GM18909 (cell line): ENCODE data around the gene GOLGA5.
"Not testable (repeated sequence)": the region's sequence is repeated elsewhere in the genome, so short reads cannot be mapped to it uniquely, and the experiment has no call there.

Source experiments
- ATAC-seq: cut with Tn5 transposase; IDR thresholded peaks from one replicate; pipeline ENCODE4 v1.9.1; 2021; ENCODE audit warnings: mild to moderate bottlenecking; ENCODE audit not compliant: unreplicated experiment, poor library complexity

GOLGA5 gene

DNA sequence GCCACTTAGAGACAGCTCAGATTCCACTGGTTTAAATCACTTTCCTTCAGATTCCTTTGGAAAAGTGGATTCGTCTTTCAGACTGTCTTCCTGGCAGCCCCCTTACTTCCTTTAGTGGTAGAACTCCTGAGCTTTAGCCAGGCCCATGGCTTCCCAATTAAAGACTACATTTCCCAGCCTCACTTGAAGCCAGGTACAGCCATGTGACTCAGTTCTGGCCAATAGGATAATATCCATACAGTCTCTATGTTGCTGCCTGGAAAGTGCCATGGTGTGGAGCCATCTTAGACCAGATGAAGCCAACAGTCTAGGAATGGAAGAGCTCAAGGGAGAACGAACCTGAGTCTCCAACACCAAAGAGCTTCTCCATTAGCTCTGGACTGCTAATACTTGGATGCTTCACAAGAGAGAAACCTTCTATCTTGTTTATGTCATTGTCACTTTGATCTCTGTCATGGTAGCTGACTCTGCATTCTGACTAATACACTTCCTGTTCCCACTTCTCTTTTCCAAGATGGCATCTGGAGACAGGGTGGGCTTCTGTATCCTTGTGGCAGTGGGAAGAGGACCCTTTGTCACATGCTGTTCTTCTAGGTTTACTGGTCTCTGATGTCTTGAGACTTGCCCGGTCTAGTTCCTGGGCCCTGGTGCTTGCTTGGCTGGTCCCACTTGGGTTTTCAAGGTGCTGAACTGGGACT, 15.1 kb upstream of the GOLGA5 start:
- ATAC-seq: not testable (repeated sequence)

GRCh38 chr14:92780444-92781232, 13.5 kb upstream of the GOLGA5 start:
- no peak for ATAC-seq

DNA sequence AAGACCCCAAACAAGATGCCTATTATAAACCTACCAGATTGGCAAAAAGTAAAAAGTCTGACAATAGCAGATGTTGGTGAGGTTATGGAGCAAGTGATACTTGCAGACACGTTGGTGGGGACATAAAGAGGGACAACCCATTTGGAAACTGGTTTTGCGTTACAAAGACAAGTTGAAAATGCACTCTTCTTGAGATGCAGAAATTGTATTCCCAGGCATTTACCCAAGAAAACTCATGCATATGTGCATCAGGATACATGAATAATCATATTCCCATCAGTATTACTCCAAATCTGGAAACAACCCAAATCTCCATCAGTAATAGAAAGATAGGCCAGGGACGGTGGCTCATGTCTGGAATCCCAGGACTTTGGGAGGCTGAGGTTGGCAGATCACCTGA, 12.8 kb upstream of the GOLGA5 start:
- ATAC-seq: no peak

DNA sequence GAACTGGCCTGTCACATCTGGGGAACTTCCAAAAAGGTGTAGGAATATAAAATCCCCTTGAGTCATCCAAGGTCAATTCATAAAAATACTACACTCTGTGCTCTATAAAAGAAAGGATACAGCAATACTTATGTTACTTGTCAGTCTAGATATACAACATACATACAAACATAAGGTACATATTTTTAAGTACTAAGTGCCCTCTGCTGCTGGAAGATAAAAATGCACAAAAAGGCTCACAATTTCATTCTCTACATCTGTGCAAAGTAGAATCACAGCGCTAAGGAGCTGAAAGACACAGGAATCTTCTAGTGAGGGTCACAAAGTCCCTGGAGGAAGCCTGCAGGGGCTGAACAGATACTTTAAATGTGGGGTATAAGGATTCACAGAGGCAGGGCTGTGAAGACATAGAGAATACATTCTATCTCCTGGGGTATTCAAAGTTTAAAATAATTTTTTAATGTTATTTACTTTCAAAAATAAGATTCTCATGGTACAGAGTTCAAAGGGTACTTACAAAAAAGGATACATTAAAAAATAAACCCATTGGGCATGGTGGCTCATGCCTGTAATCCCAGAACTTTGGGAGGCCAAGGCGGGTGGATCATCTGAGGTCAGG, 10.2 kb upstream of the GOLGA5 start:
- peak; percentile 62 for ATAC-seq

GRCh38 chr14:92785667-92786426, 8.3 kb upstream of the GOLGA5 start:
- no peak for ATAC-seq

- no peak for ATAC-seq
These were observed 7.7 kb upstream of the GOLGA5 start for GRCh38 chr14:92786427-92786756.

GRCh38 chr14:92787554-92787953, 6.6 kb upstream of the GOLGA5 start:
- ATAC-seq: no peak

DNA sequence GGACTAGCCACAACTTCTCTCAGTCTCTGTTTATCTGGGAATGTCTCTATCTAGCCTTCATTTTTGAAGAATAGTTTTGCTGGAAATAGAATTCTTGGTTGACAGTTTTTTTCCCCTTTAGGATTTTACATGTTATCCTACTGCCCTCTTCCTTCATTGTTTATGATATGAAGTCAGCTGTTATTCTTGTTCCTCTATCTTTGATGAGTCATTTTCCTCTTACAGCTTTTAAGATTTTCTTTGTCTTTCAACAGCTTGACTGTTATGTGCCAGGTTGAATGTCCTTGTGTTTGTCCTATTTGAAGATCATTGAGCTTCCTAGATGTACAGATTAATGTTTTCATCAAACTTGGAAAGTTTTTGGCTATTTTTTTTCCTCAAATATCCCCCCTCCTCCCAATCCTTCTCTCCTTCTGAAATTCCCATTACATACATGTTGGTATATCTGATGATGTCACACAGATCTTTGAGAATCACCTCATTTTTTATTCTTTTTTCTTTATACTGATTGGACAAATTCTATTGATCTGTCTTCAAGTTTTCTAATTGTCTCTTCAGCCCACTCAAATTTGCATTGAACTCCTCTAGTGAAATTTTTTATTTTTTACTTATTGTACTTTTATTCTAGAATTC, 4.5 kb upstream of the GOLGA5 start:
- no peak for ATAC-seq

GRCh38 chr14:92792885-92793284, 1.2 kb upstream of the GOLGA5 start:
- no peak for ATAC-seq

DNA sequence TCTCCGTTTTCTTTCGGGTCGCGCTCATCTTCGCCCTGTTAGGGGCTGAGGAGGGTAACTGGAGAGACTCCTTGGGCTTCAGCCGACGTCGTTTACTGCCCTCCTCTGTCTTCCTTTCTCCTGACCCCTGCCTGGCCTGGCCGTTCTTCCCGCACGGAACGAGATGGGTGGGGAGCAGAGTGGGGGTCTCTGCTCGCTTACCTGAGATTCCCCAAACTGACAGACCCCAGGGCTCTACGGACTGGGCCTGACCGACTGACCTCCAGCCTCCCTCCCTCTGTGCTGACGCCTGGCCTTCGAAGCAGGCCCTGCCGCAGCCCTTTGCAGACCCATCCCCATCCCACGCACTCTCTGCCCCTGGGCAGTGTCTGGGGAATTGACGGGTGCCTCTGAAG, 439 bp downstream of the GOLGA5 start:
- no peak for ATAC-seq

- no peak for ATAC-seq
These were observed 856 bp downstream of the GOLGA5 start for GRCh38 chr14:92794961-92795360.

DNA sequence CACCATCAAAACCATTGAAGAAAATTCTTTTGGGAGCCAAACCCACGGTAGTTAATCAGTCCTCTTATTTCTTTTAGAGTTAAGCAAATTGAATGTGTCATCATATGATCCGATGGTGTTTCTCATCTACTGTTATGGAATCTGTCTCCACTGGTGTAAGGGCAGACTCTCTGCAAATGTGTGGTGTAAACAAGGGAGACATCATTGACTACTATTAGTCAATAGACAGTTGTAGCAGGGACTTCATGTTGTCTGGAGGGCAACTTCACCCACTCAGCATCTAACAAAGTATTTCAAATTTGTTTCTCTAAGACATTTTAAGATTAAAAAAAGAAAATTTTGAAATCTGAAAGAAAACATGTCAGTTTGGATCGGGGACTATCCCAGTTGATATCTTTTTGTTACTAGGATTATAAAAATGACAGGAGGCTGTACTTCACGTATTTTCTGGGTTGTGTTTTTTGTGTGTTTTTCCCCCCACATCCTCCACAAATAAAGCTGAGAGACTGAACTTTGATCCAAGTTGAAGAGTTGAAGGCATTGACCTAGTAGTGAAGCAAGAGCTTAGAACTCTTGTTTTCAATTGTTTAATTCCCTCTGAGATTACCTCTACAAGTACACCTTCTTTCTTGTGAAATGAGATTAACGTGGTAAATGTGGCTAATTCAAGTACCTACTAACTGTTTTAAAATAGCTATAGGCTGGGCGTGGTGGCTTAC, 4.0 kb downstream of the GOLGA5 start:
- no peak for ATAC-seq

GRCh38 chr14:92798811-92799210, 4.7 kb downstream of the GOLGA5 start:
- ATAC-seq: no peak

DNA sequence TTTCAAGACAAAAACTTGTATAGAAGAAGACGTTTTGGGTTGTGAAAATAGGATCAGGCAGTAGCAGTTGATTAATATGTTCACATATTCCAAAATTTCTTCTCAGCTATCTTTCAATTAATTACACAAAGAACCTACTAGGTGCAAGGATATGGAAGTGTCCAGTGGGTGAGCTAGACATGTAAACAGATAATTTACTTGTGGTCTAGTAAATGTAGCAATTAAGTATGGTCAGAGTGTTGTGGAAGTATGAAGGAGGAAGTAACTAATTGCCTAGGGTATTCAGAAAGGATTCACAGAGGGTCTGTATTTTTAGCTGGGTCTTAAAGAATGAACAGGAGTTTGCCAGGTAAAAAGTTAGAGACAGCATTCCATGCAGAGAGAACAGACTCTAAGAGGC, 5.9 kb downstream of the GOLGA5 start:
- ATAC-seq: no peak

DNA sequence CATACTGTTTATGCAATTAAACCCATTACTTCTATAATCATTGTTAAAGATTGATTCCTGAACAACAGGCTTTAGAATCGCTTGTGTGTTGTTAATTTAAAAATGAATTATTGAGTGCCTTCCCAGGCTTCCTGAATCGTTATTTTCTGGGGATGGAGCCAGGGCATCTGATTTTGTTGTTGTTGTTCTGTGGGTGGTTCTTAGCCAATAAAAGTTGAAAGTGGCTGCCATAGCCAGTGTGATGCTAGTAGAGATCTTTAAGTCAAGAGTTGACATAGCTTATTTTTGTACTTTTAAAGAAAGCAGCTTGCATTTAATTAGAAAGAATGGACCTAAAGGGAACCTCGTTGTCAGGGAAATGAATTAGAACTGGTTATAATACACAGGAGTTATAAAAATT, 6.4 kb downstream of the GOLGA5 start:
- ATAC-seq: no peak

DNA sequence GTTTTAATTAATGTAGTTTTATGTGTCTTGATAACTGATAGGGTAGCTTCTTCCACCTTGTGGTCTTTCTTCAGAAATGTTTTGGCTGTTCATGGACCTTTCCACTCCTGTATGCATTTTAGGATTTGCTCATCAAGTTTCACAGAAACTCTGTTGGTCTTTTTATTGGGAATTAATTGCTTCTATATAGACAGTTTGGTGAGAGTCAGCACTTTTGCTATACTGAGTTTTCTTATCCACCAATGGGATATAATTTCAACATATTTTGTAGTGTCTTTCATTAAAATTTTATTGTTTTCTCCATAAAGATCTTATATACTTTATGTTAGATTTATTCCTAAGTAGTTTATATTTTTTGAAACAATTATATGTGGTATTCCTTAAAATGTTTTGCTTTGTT, 7.8 kb downstream of the GOLGA5 start:
- no peak for ATAC-seq

GRCh38 chr14:92802678-92803077, 8.6 kb downstream of the GOLGA5 start:
- ATAC-seq: no peak

DNA sequence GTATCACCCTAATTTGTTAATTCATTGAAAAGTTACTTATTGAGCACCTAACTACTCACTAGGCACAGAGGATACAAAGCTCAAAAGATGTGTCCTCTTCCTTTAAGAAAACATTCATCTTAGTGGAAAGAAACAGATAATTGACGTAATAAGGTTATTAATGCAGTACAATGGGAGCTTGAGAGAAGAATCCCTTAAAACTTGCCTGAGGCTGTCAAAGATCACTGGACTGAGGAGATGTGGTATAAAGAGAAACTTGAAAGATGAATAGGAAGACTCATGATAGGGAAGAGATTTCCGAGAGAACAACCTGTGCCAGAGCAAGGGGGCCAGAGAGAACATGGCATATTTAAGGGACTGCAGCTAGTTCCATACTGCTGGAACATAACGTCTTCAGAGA, 19.1 kb downstream of the GOLGA5 start:
- no peak for ATAC-seq

DNA sequence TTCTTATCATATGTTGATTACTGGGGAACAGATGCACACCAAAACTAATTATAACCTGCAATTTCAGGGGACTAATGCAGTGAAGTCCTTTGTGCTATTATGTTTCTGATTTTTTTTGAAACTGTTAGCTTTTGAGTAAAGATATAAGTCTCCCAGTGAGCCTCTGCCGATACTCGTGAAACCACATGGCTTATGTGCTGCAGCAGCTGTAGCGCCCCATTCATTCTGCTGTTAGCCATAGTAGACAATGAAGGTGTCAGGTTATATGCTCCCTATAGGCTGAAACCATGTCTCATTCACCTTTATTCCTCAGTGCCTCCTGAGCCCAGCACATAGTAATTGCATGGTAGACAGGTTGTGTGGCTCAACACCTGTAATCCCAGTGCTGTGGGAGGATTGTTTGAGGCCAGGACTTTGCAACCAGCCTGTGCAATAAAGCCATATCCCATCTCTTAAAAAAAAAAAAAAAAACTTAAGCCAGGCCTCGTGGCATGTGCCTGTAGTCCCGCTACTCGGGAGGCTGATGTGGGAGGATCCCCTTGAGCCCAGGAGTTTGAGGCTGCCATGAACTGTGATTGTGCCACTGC, 25.0 kb downstream of the GOLGA5 start:
- no peak for ATAC-seq
